Measurements from ENCODE around the gene CEP76.

The CEP76 gene

DNA sequence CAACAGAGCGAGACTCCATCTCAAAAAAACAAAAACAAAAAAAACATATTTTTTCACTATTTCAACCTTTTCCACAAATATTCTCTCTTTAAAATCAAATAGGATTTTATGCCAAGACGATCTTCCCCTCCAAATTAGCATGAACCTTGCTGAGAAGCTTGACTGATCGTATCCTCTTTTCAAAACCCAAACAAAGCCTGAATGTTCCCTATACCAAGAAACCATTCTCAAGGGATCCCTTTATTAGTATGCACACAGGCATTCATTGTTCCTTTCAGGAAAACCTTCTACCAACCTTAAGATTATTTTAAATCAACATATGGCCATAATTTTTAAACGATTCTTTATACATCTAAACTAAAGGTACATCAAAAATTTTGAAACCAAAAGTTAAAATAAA, 50.9 kb downstream of the CEP76 start:
- no peak for ATAC-seq
- TF ChIP-seq ZNF8 (CRISPR knock-in tag; IDR thresholded peaks at IDR 0.05): no peak
- TF ChIP-seq PATZ1 (CRISPR knock-in tag; IDR thresholded peaks at IDR 0.05; ENCODE audit: borderline replicate concordance): no peak
- TF ChIP-seq CSRNP3 (CRISPR knock-in tag; IDR thresholded peaks at IDR 0.05): no peak

- TF ChIP-seq ZC3H10 (CRISPR knock-in tag; IDR thresholded peaks at IDR 0.05): no peak
- no peak for TF ChIP-seq ARNTL (CRISPR knock-in tag; IDR thresholded peaks at IDR 0.05; ENCODE audit: borderline replicate concordance, low read depth)
- TF ChIP-seq PPARA (CRISPR knock-in tag; IDR thresholded peaks at IDR 0.05; ENCODE audit: borderline replicate concordance): no peak
- TF ChIP-seq TCF4 (CRISPR knock-in tag; IDR thresholded peaks at IDR 0.05; ENCODE audit: borderline replicate concordance): no peak
- no peak for TF ChIP-seq ISL1 (CRISPR knock-in tag; IDR thresholded peaks at IDR 0.05)
- no peak for TF ChIP-seq SNAI2 (CRISPR knock-in tag; IDR thresholded peaks at IDR 0.05)
- no peak for ATAC-seq
Observed at GRCh38 chr18:12647773-12648172, 54.8 kb downstream of the CEP76 start.

DNA sequence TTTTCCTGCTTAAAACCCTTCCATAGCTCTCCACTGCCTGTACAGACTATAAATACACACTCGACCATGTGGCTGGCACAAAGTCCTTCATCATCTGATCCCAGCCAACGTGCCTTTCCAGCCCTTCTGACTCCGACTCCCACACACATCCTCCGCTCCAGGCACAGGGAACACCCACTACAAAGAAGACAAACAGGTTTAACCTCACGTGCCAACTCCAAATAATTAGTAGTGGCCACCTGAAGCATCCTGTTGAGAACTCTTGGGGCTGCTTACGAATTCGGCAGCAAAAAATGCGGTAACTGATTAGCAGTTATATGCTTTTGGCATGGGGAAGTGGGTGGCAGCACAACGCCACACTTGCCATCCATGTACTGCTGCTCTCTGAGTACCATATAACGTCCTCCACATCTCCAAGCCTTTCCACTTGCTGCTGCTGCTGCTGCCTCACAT, 56.7 kb downstream of the CEP76 start:
- ATAC-seq: no peak
- TF ChIP-seq BACH2 (CRISPR knock-in tag; IDR thresholded peaks at IDR 0.05; ENCODE audit: borderline replicate concordance) (no peak), ZNF70 (CRISPR knock-in tag; IDR thresholded peaks at IDR 0.05) (no peak), PATZ1 (CRISPR knock-in tag; IDR thresholded peaks at IDR 0.05; ENCODE audit: borderline replicate concordance) (no peak), TOX (CRISPR knock-in tag; IDR thresholded peaks at IDR 0.05; ENCODE audit: borderline replicate concordance) (no peak), POU6F1 (CRISPR knock-in tag; IDR thresholded peaks at IDR 0.05; ENCODE audit: borderline replicate concordance, low read depth) (no peak), ESRRG (CRISPR knock-in tag; IDR thresholded peaks at IDR 0.05) (no peak), ZFP30 (CRISPR knock-in tag; IDR thresholded peaks at IDR 0.05) (no peak), RARB (CRISPR knock-in tag; IDR thresholded peaks at IDR 0.05) (no peak), TCF4 (CRISPR knock-in tag; IDR thresholded peaks at IDR 0.05; ENCODE audit: borderline replicate concordance) (no peak), OSR1 (CRISPR knock-in tag; IDR thresholded peaks at IDR 0.05) (no peak), CSDC2 (CRISPR knock-in tag; IDR thresholded peaks at IDR 0.05) (no peak), GLIS3 (CRISPR knock-in tag; IDR thresholded peaks at IDR 0.05) (no peak)
- TF ChIP-seq, protein P1, sequence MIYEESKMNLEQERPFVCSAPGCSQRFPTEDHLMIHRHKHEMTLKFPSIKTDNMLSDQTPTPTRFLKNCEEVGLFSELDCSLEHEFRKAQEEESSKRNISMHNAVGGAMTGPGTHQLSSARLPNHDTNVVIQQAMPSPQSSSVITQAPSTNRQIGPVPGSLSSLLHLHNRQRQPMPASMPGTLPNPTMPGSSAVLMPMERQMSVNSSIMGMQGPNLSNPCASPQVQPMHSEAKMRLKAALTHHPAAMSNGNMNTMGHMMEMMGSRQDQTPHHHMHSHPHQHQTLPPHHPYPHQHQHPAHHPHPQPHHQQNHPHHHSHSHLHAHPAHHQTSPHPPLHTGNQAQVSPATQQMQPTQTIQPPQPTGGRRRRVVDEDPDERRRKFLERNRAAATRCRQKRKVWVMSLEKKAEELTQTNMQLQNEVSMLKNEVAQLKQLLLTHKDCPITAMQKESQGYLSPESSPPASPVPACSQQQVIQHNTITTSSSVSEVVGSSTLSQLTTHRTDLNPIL (CRISPR knock-in tag; IDR thresholded peaks at IDR 0.05; ENCODE audit: low read depth): no peak
- TF ChIP-seq, protein P2, sequence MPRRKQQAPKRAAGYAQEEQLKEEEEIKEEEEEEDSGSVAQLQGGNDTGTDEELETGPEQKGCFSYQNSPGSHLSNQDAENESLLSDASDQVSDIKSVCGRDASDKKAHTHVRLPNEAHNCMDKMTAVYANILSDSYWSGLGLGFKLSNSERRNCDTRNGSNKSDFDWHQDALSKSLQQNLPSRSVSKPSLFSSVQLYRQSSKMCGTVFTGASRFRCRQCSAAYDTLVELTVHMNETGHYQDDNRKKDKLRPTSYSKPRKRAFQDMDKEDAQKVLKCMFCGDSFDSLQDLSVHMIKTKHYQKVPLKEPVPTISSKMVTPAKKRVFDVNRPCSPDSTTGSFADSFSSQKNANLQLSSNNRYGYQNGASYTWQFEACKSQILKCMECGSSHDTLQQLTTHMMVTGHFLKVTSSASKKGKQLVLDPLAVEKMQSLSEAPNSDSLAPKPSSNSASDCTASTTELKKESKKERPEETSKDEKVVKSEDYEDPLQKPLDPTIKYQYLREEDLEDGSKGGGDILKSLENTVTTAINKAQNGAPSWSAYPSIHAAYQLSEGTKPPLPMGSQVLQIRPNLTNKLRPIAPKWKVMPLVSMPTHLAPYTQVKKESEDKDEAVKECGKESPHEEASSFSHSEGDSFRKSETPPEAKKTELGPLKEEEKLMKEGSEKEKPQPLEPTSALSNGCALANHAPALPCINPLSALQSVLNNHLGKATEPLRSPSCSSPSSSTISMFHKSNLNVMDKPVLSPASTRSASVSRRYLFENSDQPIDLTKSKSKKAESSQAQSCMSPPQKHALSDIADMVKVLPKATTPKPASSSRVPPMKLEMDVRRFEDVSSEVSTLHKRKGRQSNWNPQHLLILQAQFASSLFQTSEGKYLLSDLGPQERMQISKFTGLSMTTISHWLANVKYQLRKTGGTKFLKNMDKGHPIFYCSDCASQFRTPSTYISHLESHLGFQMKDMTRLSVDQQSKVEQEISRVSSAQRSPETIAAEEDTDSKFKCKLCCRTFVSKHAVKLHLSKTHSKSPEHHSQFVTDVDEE (CRISPR knock-in tag; IDR thresholded peaks at IDR 0.05): no peak

Data from SK-N-SH treated with all-trans-retinoic acid at 6 μM for 48 hours (cell line).